Erythroblast (primary cell): ENCODE results near the gene LDLR.
"Not testable (repeated sequence)": the region's sequence is repeated elsewhere in the genome, so short reads cannot be mapped to it uniquely, and the experiment has no call there.

Experiments used
- GATA1 ChIP-seq: IDR thresholded peaks from 2 replicates; pipeline ENCODE4 v1.6.1; 2011; ENCODE audit warnings: low read depth, mild to moderate bottlenecking, control low read depth, low read length, moderate library complexity
- POLR2A ChIP-seq: IDR thresholded peaks from 2 replicates; pipeline ENCODE4 v1.6.1; 2011; ENCODE audit warnings: mild to moderate bottlenecking, low read length

GRCh38 chr19:11103667-11104066 lies 14.4 kb downstream of the LDLR start:
- TF ChIP-seq POLR2A, GATA1: not testable (repeated sequence)
